Keratinocyte (primary cell): Measurements from ENCODE around the gene LRATD1. TPM values are rescaled to one million over a fixed set of nuclear protein-coding genes. Genes with fewer than 3 reads are reported as not detected.

Experiments used
- DNase-seq: peaks from one replicate; pipeline ENCODE4 v3.0.0-alpha.2; 2011; ENCODE audit warnings: low read depth, missing footprints, low spot score
- FAIRE-seq: peaks from 2 replicates; lab custom pipeline; 2011; peaks lifted over from hg19 to GRCh38; lab: Jason Lieb, UNC
- H2AFZ ChIP-seq: 2 replicates; pipeline ENCODE4 v1.6.0; 2012; ENCODE audit warnings: low read length, control low read depth, inconsistent platforms; ENCODE audit not compliant: control insufficient read depth
- H3K27ac ChIP-seq: 2 replicates; pipeline ENCODE4 v1.5.1; 2011; ENCODE audit warnings: low read length; ENCODE audit not compliant: control insufficient read depth, insufficient read depth
- H3K27me3 ChIP-seq: 3 replicates; pipeline ENCODE4 v1.6.0; 2011; ENCODE audit warnings: low read length; ENCODE audit not compliant: control insufficient read depth, insufficient read depth; ENCODE audit errors: extremely low read depth
- H3K36me3 ChIP-seq, 2 experiments: 2 replicates in 1 of 2; 3 replicates in 1 of 2; pipeline ENCODE4 v1.5.1; 2011; ENCODE audit warnings: low read length in 2 of 2, mild to moderate bottlenecking in 1 of 2; ENCODE audit not compliant: control insufficient read depth in 2 of 2, insufficient read depth in 2 of 2; ENCODE audit errors: extremely low read depth in 1 of 2
- H3K4me1 ChIP-seq: 3 replicates; pipeline ENCODE4 v1.5.1; 2011; ENCODE audit warnings: low read length; ENCODE audit not compliant: control insufficient read depth, insufficient read depth; ENCODE audit errors: extremely low read depth
- H3K4me2 ChIP-seq: 3 replicates; pipeline ENCODE4 v1.6.0; 2011; ENCODE audit warnings: low read depth, low read length; ENCODE audit not compliant: control insufficient read depth, insufficient read depth; ENCODE audit errors: extremely low read depth
- H3K4me3 ChIP-seq, 3 experiments: fragments of 200-600 bp in 1 of 3; sonication (generic) in 1 of 3; 2 replicates in 2 of 3; 3 replicates in 1 of 3; pipeline ENCODE4 v1.5.1; 2011 to 2016; ENCODE audit warnings: low read length in 3 of 3, mild to moderate bottlenecking in 3 of 3, control low read depth in 2 of 3, inconsistent platforms in 1 of 3, low read depth in 1 of 3, mixed read lengths in 1 of 3, mixed run types in 1 of 3, moderate library complexity in 1 of 3; ENCODE audit not compliant: control insufficient read depth in 2 of 3, insufficient read depth in 2 of 3; ENCODE audit errors: extremely low read depth in 1 of 3
- H3K79me2 ChIP-seq: 2 replicates; pipeline ENCODE4 v1.6.0; 2012; ENCODE audit warnings: low read length; ENCODE audit not compliant: control insufficient read depth, insufficient read depth
- H3K9ac ChIP-seq: 3 replicates; pipeline ENCODE4 v1.6.0; 2011; ENCODE audit warnings: low read length; ENCODE audit not compliant: control insufficient read depth, insufficient read depth; ENCODE audit errors: extremely low read depth
- H3K9me1 ChIP-seq: 3 replicates; pipeline ENCODE4 v1.6.0; 2011; ENCODE audit warnings: low read length; ENCODE audit not compliant: control insufficient read depth, insufficient read depth; ENCODE audit errors: extremely low read depth
- H3K9me3 ChIP-seq: 2 replicates; pipeline ENCODE4 v1.5.1; 2012; ENCODE audit warnings: low read depth, low read length; ENCODE audit not compliant: control insufficient read depth
- H4K20me1 ChIP-seq: 3 replicates; pipeline ENCODE4 v1.6.0; 2011; ENCODE audit warnings: low read length; ENCODE audit not compliant: control insufficient read depth, insufficient read depth; ENCODE audit errors: extremely low read depth
- CTCF ChIP-seq, 3 experiments: IDR thresholded peaks in 1 of 3; conservative IDR thresholded peaks in 1 of 3; optimal IDR thresholded peaks in 1 of 3; 2 replicates in 2 of 3; 3 replicates in 1 of 3; pipeline versions ENCODE3 to v1.5.1; 2011; ENCODE audit warnings: low read length in 3 of 3, mild to moderate bottlenecking in 3 of 3, moderate library complexity in 2 of 3, control low read depth in 1 of 3, inconsistent platforms in 1 of 3; ENCODE audit not compliant: insufficient read depth in 2 of 3; ENCODE audit errors: extremely low read depth in 1 of 3
- EZH2 ChIP-seq: IDR thresholded peaks from one replicate; pipeline ENCODE4 v1.6.1; 2012; ENCODE audit warnings: inconsistent platforms, mild to moderate bottlenecking, low read length, moderate library complexity
- dilution Hi-C: fragments of 300-500 bp; cut with MboI; formaldehyde crosslinking; loops from one replicate; pipeline ENCODE4 v1.7.0; 2020; ENCODE audit warnings: low sequenced_read_pairs; ENCODE audit not compliant: extremely low pct_ligation_motif_present
- polyA plus RNA-seq, 5 experiments: library from polyadenylated mRNA; depleted of rRNA in 3 of 5; stranded (reverse) in 3 of 5; stranded (forward) in 1 of 5; unstranded in 1 of 5; fragments of >200 nt; gene quantifications; 1 replicate in 1 of 5; 2 replicates in 3 of 5; 3 replicates in 1 of 5; pipeline versions ENCODE4 v1.2.1 to v1.2.3, GENCODE V29; 2011 to 2012; ENCODE audit warnings: missing spikeins in 2 of 5, low read depth in 1 of 5, low replicate concordance in 1 of 5

Gene LRATD1
- polyA plus RNA-seq, 1 donor (not counting 4 experiments of a cell fraction or from before 2014, with no cell fraction given), result 4.3 TPM

GRCh38 chr2:14677039-14677438 lies 44.5 kb downstream of the LRATD1 start:
- Histone ChIP-seq H3K27ac (no peak overlapping the region), H3K9me3 (no peaks in the 10 kb centered on the region), H3K27me3 (no peaks in the 10 kb centered on the region), H3K79me2 (no peaks in the 10 kb centered on the region), H4K20me1 (no peaks in the 10 kb centered on the region), H3K4me1 (no peaks in the 10 kb centered on the region), H3K9me1 (no peaks in the 10 kb centered on the region), H3K9ac (no peak overlapping the region), H2AFZ (no peak overlapping the region), H3K36me3 (no peaks in the 10 kb centered on the region), H3K4me3 (no peak overlapping the region), H3K4me2 (no peak overlapping the region)
- dilution Hi-C loops, result no loop called here
- TF ChIP-seq EZH2, result no peak
- TF ChIP-seq CTCF (optimal IDR thresholded peaks at IDR 0.05 in 1 of 3, IDR thresholded peaks at IDR 0.05 in 1 of 3, conservative IDR thresholded peaks at IDR 0.05 in 1 of 3; ENCODE audit: extremely low read depth in 1 of 3, insufficient read depth in 2 of 3, low read length in 3 of 3), result no peak
- no peak for DNase-seq
- FAIRE-seq, result no peak

GRCh38 chr2:14678761-14679160 lies 46.2 kb downstream of the LRATD1 start:
- Histone ChIP-seq H3K4me2 (no peak overlapping the region), H3K9me1 (no peaks in the 10 kb centered on the region), H2AFZ (no peak overlapping the region), H3K9ac (no peak overlapping the region), H3K9me3 (no peaks in the 10 kb centered on the region), H4K20me1 (no peaks in the 10 kb centered on the region), H3K4me3 (no peak overlapping the region), H3K79me2 (no peaks in the 10 kb centered on the region), H3K27ac (no peak overlapping the region), H3K36me3 (no peaks in the 10 kb centered on the region), H3K4me1 (no peaks in the 10 kb centered on the region), H3K27me3 (no peaks in the 10 kb centered on the region)
- DNase-seq (no peak), FAIRE-seq (no peak)
- TF ChIP-seq EZH2, result no peak
- no peak for TF ChIP-seq CTCF (optimal IDR thresholded peaks at IDR 0.05 in 1 of 3, IDR thresholded peaks at IDR 0.05 in 1 of 3, conservative IDR thresholded peaks at IDR 0.05 in 1 of 3; ENCODE audit: extremely low read depth in 1 of 3, insufficient read depth in 2 of 3, low read length in 3 of 3)
- dilution Hi-C loops, result no loop called here
